ENCODE results near the gene ANKMY2.
A peak's percentile ranks its signal among the peaks of the same experiment; 100 is the strongest.

ANKMY2 gene

DNA sequence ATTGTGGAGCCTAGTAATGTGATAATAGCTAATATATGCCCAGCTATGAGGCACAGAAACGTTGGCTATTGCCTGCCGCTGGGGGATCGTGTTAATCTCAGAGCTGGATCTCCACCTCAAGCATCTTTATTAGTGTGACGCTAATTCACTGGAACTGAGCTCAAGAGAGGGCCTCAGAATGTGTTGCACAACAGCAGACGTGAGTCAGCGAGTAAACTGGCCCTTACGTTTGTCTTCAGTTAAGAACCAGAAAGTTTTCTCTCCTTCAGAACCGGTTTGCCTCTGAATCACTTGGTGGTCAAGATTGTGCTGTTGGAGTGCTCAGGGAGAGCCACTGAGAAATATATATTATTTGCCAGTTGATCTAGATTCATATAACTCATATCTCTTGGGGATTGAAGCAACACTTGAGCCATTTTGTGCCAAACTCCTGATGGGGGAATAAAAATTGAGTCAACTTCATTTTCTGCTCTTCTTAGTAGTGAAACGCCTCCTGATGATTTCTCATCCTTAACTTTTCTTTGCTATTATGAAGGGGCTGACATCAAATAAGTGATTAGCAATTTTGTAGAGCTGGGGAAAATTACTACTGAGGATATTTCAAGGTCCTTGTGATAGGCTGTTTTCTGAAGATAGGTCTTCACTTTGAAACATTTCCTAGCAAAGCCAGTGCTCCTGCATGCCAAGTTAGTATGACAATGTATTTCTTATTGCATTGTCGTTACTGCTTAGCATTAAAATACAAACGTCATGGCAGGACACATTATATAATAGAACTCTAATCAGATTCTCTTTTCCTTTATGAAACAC, 22.7 kb upstream of the ANKMY2 start (continued):
- no peak for TF ChIP-seq REST (tag by site-specific recombination; IDR thresholded peaks at IDR 0.05)
- TF ChIP-seq, protein P1, sequence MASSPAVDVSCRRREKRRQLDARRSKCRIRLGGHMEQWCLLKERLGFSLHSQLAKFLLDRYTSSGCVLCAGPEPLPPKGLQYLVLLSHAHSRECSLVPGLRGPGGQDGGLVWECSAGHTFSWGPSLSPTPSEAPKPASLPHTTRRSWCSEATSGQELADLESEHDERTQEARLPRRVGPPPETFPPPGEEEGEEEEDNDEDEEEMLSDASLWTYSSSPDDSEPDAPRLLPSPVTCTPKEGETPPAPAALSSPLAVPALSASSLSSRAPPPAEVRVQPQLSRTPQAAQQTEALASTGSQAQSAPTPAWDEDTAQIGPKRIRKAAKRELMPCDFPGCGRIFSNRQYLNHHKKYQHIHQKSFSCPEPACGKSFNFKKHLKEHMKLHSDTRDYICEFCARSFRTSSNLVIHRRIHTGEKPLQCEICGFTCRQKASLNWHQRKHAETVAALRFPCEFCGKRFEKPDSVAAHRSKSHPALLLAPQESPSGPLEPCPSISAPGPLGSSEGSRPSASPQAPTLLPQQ (tag by site-specific recombination; IDR thresholded peaks at IDR 0.05): no peak
- peak; percentile 87 for TF ChIP-seq ZNF629 (tag by site-specific recombination; IDR thresholded peaks at IDR 0.05)
- TF ChIP-seq ZNF37A (tag by site-specific recombination; IDR thresholded peaks at IDR 0.05): no peak
- no peak for TF ChIP-seq GLI4 (tag by site-specific recombination; IDR thresholded peaks at IDR 0.05)
- no peak for TF ChIP-seq ZBTB1 (tag by site-specific recombination; IDR thresholded peaks at IDR 0.05)
- no peak for TF ChIP-seq ZNF707 (tag by site-specific recombination; IDR thresholded peaks at IDR 0.05)
- no peak for TF ChIP-seq HOXA7 (CRISPR knock-in tag; IDR thresholded peaks at IDR 0.05; ENCODE audit: borderline replicate concordance)
- peak; percentile 86 for TF ChIP-seq SP7 (tag by site-specific recombination; IDR thresholded peaks at IDR 0.05)
- TF ChIP-seq, protein P2, sequence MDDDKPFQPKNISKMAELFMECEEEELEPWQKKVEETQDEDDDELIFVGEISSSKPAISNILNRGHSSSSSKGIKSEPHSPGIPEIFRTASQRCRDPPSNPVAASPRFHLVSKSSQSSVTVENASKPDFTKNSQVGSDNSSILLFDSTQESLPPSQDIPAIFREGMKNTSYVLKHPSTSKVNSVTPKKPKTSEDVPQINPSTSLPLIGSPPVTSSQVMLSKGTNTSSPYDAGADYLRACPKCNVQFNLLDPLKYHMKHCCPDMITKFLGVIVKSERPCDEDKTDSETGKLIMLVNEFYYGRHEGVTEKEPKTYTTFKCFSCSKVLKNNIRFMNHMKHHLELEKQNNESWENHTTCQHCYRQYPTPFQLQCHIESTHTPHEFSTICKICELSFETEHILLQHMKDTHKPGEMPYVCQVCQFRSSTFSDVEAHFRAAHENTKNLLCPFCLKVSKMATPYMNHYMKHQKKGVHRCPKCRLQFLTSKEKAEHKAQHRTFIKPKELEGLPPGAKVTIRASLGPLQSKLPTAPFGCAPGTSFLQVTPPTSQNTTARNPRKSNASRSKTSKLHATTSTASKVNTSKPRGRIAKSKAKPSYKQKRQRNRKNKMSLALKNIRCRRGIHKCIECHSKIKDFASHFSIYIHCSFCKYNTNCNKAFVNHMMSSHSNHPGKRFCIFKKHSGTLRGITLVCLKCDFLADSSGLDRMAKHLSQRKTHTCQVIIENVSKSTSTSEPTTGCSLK (tag by site-specific recombination; IDR thresholded peaks at IDR 0.05): no peak
- no peak for TF ChIP-seq TCF7L2 (IDR thresholded peaks at IDR 0.05; ENCODE audit: borderline replicate concordance, low read depth, low read length)
- no peak for TF ChIP-seq ZNF121 (tag by site-specific recombination; IDR thresholded peaks at IDR 0.05)
- TF ChIP-seq ZNF785 (tag by site-specific recombination; IDR thresholded peaks at IDR 0.05): no peak
- TF ChIP-seq ZNF335 (tag by site-specific recombination; conservative IDR thresholded peaks at IDR 0.05): 0 out of 2 replicates have a peak, but pooled peaks have one; percentile 24
- no peak for TF ChIP-seq ZNF10 (tag by site-specific recombination; IDR thresholded peaks at IDR 0.05)
- TF ChIP-seq, protein P3, sequence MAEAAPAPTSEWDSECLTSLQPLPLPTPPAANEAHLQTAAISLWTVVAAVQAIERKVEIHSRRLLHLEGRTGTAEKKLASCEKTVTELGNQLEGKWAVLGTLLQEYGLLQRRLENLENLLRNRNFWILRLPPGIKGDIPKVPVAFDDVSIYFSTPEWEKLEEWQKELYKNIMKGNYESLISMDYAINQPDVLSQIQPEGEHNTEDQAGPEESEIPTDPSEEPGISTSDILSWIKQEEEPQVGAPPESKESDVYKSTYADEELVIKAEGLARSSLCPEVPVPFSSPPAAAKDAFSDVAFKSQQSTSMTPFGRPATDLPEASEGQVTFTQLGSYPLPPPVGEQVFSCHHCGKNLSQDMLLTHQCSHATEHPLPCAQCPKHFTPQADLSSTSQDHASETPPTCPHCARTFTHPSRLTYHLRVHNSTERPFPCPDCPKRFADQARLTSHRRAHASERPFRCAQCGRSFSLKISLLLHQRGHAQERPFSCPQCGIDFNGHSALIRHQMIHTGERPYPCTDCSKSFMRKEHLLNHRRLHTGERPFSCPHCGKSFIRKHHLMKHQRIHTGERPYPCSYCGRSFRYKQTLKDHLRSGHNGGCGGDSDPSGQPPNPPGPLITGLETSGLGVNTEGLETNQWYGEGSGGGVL (tag by site-specific recombination; IDR thresholded peaks at IDR 0.05): no peak
- TF ChIP-seq ZNF501 (tag by site-specific recombination; IDR thresholded peaks at IDR 0.05): no peak
- TF ChIP-seq ZNF248 (tag by site-specific recombination; IDR thresholded peaks at IDR 0.05): no peak
- no peak for TF ChIP-seq ZNF302 (tag by site-specific recombination; IDR thresholded peaks at IDR 0.05; ENCODE audit: low read depth)
- no peak for TF ChIP-seq ZFP69B (tag by site-specific recombination; IDR thresholded peaks at IDR 0.05)
- no peak for TF ChIP-seq ZNF548 (tag by site-specific recombination; IDR thresholded peaks at IDR 0.05)
- TF ChIP-seq ZBTB20 (tag by site-specific recombination; IDR thresholded peaks at IDR 0.05): no peak
- TF ChIP-seq ZXDB (tag by site-specific recombination; IDR thresholded peaks at IDR 0.05): no peak
- TF ChIP-seq ZFP3 (tag by site-specific recombination; IDR thresholded peaks at IDR 0.05; ENCODE audit: low read depth): no peak
- no peak for TF ChIP-seq ZNF645 (tag by site-specific recombination; IDR thresholded peaks at IDR 0.05)
- no peak for TF ChIP-seq ZFP37 (tag by site-specific recombination; IDR thresholded peaks at IDR 0.05)
- TF ChIP-seq ZNF114 (tag by site-specific recombination; IDR thresholded peaks at IDR 0.05): no peak
- no peak for TF ChIP-seq ZNF677 (tag by site-specific recombination; IDR thresholded peaks at IDR 0.05)
- TF ChIP-seq ZNF155 (tag by site-specific recombination; IDR thresholded peaks at IDR 0.05): no peak
- TF ChIP-seq ZNF768 (tag by site-specific recombination; IDR thresholded peaks at IDR 0.05): no peak
